ENCODE results near the gene ZNF646. TPM values are rescaled to one million over a fixed set of nuclear protein-coding genes. Genes with fewer than 3 reads are reported as not detected.

The ZNF646 gene
- total RNA-seq, 1 experiment from 2014 or later: 26.8 TPM

DNA sequence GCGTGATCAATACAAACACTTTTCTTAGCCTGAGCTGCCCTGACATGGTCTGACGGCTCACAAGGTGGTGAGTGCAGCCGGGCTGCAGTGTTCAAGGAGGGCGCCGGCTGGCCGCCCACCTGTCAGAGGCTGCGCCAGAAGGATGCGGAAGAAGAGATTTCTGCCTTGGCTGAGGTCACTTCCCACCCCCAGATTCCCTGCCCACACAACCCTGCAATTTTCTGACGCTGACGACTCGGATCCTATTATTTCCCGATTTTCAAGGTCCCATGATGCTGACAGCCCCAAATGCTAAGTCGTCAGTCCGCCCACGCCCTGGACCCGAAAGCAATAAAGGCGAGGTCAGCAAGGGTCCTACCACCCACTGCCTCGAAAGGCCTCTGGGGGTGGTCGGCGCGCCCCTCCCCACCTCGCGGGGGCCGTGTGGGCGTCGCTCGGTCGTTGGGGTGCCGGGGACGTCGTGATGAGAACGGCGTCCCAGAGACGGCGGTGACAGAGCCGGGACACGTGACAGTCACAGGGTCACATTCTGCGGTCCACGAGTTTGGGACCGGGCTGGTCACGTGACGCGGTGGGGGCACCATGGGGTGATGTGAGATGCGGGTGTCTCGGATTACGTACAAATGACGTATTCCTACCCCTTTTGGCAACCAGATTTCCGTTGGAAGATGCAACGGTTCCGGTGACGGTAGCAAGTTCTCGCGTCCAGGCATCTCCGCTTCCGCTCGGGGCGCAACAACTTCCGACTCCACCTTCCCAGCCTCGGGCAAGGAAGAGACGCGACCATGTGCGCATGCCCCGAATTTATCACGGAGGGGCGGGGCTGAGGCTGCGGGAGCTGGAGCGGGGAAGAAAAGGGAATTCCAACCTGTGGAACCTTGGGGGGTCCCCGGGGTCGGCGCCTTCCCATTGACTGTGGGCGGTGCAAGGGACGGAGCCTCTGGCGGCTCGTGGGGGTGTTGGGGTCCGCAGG is 41.2 kb upstream of the ZNF646 start, which contains the start of gene STX4:
TSS of gene STX4 (plus strand) at position 823 of the 973 bp plus-strand sequence. CDS start 248 bp downstream, outside the sequence.
- H3K36me3 ChIP-seq (ENCODE audit: control insufficient read depth, insufficient read depth, low read length): no peaks in the 10 kb centered on the region
- in situ Hi-C loops (cut with HindIII; ENCODE audit: low pct_unique_long_range_greater_than_20kb, low sequenced_read_pairs): no loop called here
- POLR2A ChIA-PET: no interaction called here
- H3K27ac ChIP-seq (ENCODE audit: low read length): peak within 1 kb of the TSS; percentile 94
- CTCF ChIA-PET: no interaction called here
- peak within 1 kb of the TSS; percentile 85 to 98 for H3K4me3 ChIP-seq (ENCODE audit: low read depth in 2 of 2, low read length in 2 of 2)
- BruUV-seq (replicated peaks): TSS peak; percentile 90
- H3K4me1 ChIP-seq (ENCODE audit: control insufficient read depth, insufficient read depth, low read length): peaks cover 7% of the 10 kb centered on the region; the same call in 1 of the 2 replicates
- no peaks in the 10 kb centered on the region for H3K27me3 ChIP-seq (ENCODE audit: control insufficient read depth, insufficient read depth, low read length)
- H3K9me3 ChIP-seq (ENCODE audit: control insufficient read depth, insufficient read depth, low read depth, low read length): no peaks in the 10 kb centered on the region
- intact Hi-C loops (cut with micrococcal nuclease; ENCODE audit: unreplicated experiment): loop anchor here (10.0 kb wide), 1 partner anchor 62 kb away; the partner anchor contains the start of gene VKORC1
- DNase-seq (ENCODE audit: low read depth, low spot score) (peak; percentile 96), ATAC-seq (peak; percentile 89)
- TF ChIP-seq POLR2AphosphoS5 (IDR thresholded peaks at IDR 0.05; ENCODE audit: low read depth, low read length) (peak; percentile 58; the same call in 1 of the 2 replicates), SIN3A (IDR thresholded peaks at IDR 0.05; ENCODE audit: borderline replicate concordance, insufficient read depth, low read depth, low read length) (0 out of 2 replicates have a peak, but pooled peaks have one; percentile 49), TCF7L2 (IDR thresholded peaks at IDR 0.05; ENCODE audit: low read depth, low read length) (no peak)

DNA sequence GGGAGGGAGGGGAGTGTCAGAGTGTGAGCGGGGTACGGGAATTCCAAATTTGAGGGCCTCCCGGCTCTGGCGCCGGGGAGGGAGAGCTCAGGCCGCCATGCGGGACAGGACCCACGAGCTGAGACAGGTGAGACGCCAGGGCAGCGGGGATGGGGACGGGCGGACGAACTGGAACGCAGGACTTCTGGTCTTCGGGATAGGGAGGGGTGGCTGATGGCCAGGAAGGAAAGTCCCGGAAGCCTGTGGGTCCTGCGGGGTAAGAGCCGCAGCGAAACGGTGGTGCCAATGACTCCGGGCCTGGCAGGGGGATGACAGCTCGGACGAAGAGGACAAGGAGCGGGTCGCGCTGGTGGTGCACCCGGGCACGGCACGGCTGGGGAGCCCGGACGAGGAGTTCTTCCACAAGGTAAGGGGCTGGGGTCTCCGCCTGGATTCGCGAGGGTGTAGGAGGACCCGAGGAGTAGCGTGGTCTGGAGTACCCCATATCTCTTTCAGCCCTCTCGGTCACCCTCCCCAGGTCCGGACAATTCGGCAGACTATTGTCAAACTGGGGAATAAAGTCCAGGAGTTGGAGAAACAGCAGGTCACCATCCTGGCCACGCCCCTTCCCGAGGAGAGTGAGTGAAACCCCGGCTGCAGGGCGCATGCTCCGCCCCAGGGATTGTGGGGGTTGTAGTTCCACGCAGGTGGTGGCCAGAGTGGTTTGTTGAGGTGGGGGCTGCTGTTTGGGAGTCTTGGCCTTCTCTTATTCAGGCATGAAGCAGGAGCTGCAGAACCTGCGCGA is 40.3 kb upstream of the ZNF646 start:
- intact Hi-C loops (cut with micrococcal nuclease; ENCODE audit: unreplicated experiment): loop anchor here (10.0 kb wide), 1 partner anchor 61 kb away; the partner anchor contains the start of gene VKORC1

More for the DNA sequence above, 40.3 kb upstream of the ZNF646 start:
- Histone ChIP-seq H3K27ac (ENCODE audit: low read length) (peak overlapping the region; percentile 94), H3K4me3 (ENCODE audit: low read depth in 2 of 2, low read length in 2 of 2) (peak overlapping the region; percentile 85 to 98), H3K4me1 (ENCODE audit: control insufficient read depth, insufficient read depth, low read length) (peaks cover 7% of the 10 kb centered on the region; the same call in 1 of the 2 replicates), H3K9me3 (ENCODE audit: control insufficient read depth, insufficient read depth, low read depth, low read length) (no peaks in the 10 kb centered on the region), H3K27me3 (ENCODE audit: control insufficient read depth, insufficient read depth, low read length) (no peaks in the 10 kb centered on the region), H3K36me3 (ENCODE audit: control insufficient read depth, insufficient read depth, low read length) (no peaks in the 10 kb centered on the region)
- TSS peak; percentile 96 for BruUV-seq (replicated peaks)
- TF ChIP-seq SIN3A (IDR thresholded peaks at IDR 0.05; ENCODE audit: borderline replicate concordance, insufficient read depth, low read depth, low read length): no peak
- no peak for TF ChIP-seq TCF7L2 (IDR thresholded peaks at IDR 0.05; ENCODE audit: low read depth, low read length)
- TF ChIP-seq POLR2AphosphoS5 (IDR thresholded peaks at IDR 0.05; ENCODE audit: low read depth, low read length): no peak; the same call in 1 of the 2 replicates
- TF ChIP-seq, protein P1, sequence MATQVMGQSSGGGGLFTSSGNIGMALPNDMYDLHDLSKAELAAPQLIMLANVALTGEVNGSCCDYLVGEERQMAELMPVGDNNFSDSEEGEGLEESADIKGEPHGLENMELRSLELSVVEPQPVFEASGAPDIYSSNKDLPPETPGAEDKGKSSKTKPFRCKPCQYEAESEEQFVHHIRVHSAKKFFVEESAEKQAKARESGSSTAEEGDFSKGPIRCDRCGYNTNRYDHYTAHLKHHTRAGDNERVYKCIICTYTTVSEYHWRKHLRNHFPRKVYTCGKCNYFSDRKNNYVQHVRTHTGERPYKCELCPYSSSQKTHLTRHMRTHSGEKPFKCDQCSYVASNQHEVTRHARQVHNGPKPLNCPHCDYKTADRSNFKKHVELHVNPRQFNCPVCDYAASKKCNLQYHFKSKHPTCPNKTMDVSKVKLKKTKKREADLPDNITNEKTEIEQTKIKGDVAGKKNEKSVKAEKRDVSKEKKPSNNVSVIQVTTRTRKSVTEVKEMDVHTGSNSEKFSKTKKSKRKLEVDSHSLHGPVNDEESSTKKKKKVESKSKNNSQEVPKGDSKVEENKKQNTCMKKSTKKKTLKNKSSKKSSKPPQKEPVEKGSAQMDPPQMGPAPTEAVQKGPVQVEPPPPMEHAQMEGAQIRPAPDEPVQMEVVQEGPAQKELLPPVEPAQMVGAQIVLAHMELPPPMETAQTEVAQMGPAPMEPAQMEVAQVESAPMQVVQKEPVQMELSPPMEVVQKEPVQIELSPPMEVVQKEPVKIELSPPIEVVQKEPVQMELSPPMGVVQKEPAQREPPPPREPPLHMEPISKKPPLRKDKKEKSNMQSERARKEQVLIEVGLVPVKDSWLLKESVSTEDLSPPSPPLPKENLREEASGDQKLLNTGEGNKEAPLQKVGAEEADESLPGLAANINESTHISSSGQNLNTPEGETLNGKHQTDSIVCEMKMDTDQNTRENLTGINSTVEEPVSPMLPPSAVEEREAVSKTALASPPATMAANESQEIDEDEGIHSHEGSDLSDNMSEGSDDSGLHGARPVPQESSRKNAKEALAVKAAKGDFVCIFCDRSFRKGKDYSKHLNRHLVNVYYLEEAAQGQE (IDR thresholded peaks at IDR 0.05; ENCODE audit: insufficient read depth in 1 of 2, low read depth in 2 of 2, low read length in 1 of 2): no peak
- TF ChIP-seq, protein P2, sequence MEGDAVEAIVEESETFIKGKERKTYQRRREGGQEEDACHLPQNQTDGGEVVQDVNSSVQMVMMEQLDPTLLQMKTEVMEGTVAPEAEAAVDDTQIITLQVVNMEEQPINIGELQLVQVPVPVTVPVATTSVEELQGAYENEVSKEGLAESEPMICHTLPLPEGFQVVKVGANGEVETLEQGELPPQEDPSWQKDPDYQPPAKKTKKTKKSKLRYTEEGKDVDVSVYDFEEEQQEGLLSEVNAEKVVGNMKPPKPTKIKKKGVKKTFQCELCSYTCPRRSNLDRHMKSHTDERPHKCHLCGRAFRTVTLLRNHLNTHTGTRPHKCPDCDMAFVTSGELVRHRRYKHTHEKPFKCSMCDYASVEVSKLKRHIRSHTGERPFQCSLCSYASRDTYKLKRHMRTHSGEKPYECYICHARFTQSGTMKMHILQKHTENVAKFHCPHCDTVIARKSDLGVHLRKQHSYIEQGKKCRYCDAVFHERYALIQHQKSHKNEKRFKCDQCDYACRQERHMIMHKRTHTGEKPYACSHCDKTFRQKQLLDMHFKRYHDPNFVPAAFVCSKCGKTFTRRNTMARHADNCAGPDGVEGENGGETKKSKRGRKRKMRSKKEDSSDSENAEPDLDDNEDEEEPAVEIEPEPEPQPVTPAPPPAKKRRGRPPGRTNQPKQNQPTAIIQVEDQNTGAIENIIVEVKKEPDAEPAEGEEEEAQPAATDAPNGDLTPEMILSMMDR (IDR thresholded peaks at IDR 0.05): no peak
- in situ Hi-C loops (cut with HindIII; ENCODE audit: low pct_unique_long_range_greater_than_20kb, low sequenced_read_pairs): no loop called here
- ChIA-PET POLR2A (no interaction called here), CTCF (no interaction called here)
- ATAC-seq: peak; percentile 85
- peak; percentile 59 for DNase-seq (ENCODE audit: low read depth, low spot score)

Data from Panc1 (cell line).